ENCODE data around the gene TUBGCP3.
"Not testable (repeated sequence)": the region's sequence is repeated elsewhere in the genome, so short reads cannot be mapped to it uniquely, and the experiment has no call there.

The TUBGCP3 gene

GRCh38 chr13:112587764-112588489 is at the start of gene TUBGCP3:
TUBGCP3 (minus strand) TSS chr13:112588153; CDS start chr13:112587980, 173 bp downstream.
- peak; percentile 89 for DNase-seq (ENCODE audit: low spot score)

- DNase-seq (ENCODE audit: low spot score): no peak
Observed at GRCh38 chr13:112637017-112637801, 49.3 kb upstream of the TUBGCP3 start.

- no peak for DNase-seq (ENCODE audit: low spot score)
Observed at GRCh38 chr13:112636401-112636975, 48.5 kb upstream of the TUBGCP3 start.

GRCh38 chr13:112635323-112635722 is 47.4 kb upstream of the TUBGCP3 start:
- DNase-seq (ENCODE audit: low spot score): no peak

- no peak for DNase-seq (ENCODE audit: low spot score)
Observed at GRCh38 chr13:112634102-112634501, 46.1 kb upstream of the TUBGCP3 start.

- DNase-seq (ENCODE audit: low spot score): not testable (repeated sequence)
Observed at GRCh38 chr13:112630226-112630625, 42.3 kb upstream of the TUBGCP3 start.

GRCh38 chr13:112629161-112629560 is 41.2 kb upstream of the TUBGCP3 start:
- DNase-seq (ENCODE audit: low spot score): no peak

- DNase-seq (ENCODE audit: low spot score): not testable (repeated sequence)
Observed at GRCh38 chr13:112627613-112628012, 39.7 kb upstream of the TUBGCP3 start.

- no peak for DNase-seq (ENCODE audit: low spot score)
Observed at GRCh38 chr13:112627161-112627560, 39.2 kb upstream of the TUBGCP3 start.

- no peak for DNase-seq (ENCODE audit: low spot score)
Observed at GRCh38 chr13:112626761-112627160, 38.8 kb upstream of the TUBGCP3 start.

- DNase-seq (ENCODE audit: low spot score): no peak
Observed at GRCh38 chr13:112626124-112626523, 38.2 kb upstream of the TUBGCP3 start.

- DNase-seq (ENCODE audit: low spot score): no peak
Observed at GRCh38 chr13:112625698-112626097, 37.7 kb upstream of the TUBGCP3 start.

GRCh38 chr13:112624602-112625430 is 36.9 kb upstream of the TUBGCP3 start:
- no peak for DNase-seq (ENCODE audit: low spot score)

- no peak for DNase-seq (ENCODE audit: low spot score)
Observed at GRCh38 chr13:112624040-112624439, 36.1 kb upstream of the TUBGCP3 start.

GRCh38 chr13:112623051-112623711 is 35.2 kb upstream of the TUBGCP3 start:
- DNase-seq (ENCODE audit: low spot score): peak; percentile 26

GRCh38 chr13:112622375-112622774 is 34.4 kb upstream of the TUBGCP3 start:
- DNase-seq (ENCODE audit: low spot score): no peak

GRCh38 chr13:112619730-112620631 is 32.0 kb upstream of the TUBGCP3 start:
- DNase-seq (ENCODE audit: low spot score): peak; percentile 85

- DNase-seq (ENCODE audit: low spot score): peak; percentile 24
Observed at GRCh38 chr13:112618501-112618900, 30.5 kb upstream of the TUBGCP3 start.

- DNase-seq (ENCODE audit: low spot score): peak; percentile 42
Observed at GRCh38 chr13:112617754-112618375, 29.9 kb upstream of the TUBGCP3 start.
